Neutrophil (primary cell): ENCODE results near the gene CHIT1.

ENCODE experiments used
- H3K27ac ChIP-seq: fragments of 200-600 bp; sonication (generic); 2 replicates; pipeline ENCODE4 v1.5.1; 2016; ENCODE audit warnings: mild to moderate bottlenecking, moderate library complexity
- H3K27me3 ChIP-seq: fragments of 200-600 bp; sonication (generic); 2 replicates; pipeline ENCODE4 v1.6.0; 2016; ENCODE audit warnings: mild to moderate bottlenecking
- H3K36me3 ChIP-seq: fragments of 200-600 bp; sonication (generic); 2 replicates; pipeline ENCODE4 v1.5.1; 2017
- H3K4me1 ChIP-seq, 2 experiments: fragments of 200-600 bp in 1 of 2; sonication (generic) in 1 of 2; 1 replicate in 1 of 2; 2 replicates in 1 of 2; pipeline versions ENCODE4 v1.5.1 to v1.6.1; 2013 to 2016; ENCODE audit warnings: low read depth in 1 of 2, low read length in 1 of 2, mild to moderate bottlenecking in 1 of 2, moderate library complexity in 1 of 2; ENCODE audit not compliant: control insufficient read depth in 1 of 2, insufficient read depth in 1 of 2
- H3K4me3 ChIP-seq, 2 experiments: fragments of 200-600 bp in 1 of 2; sonication (generic) in 1 of 2; 1 replicate in 1 of 2; 2 replicates in 1 of 2; pipeline ENCODE4 v1.5.1; 2013 to 2016; ENCODE audit warnings: low read depth in 1 of 2, low read length in 1 of 2, mild to moderate bottlenecking in 1 of 2, moderate library complexity in 1 of 2
- H3K9me3 ChIP-seq: fragments of 200-600 bp; sonication (generic); 2 replicates; pipeline ENCODE4 v1.5.1; 2016
- TF ChIP-seq, protein P1 (sequence below): fragments of 200-600 bp; sonication (generic); IDR thresholded peaks from 2 replicates; pipeline ENCODE4 v1.5.1; 2016; ENCODE audit warnings: antibody characterized with exemption

CHIT1 gene

DNA sequence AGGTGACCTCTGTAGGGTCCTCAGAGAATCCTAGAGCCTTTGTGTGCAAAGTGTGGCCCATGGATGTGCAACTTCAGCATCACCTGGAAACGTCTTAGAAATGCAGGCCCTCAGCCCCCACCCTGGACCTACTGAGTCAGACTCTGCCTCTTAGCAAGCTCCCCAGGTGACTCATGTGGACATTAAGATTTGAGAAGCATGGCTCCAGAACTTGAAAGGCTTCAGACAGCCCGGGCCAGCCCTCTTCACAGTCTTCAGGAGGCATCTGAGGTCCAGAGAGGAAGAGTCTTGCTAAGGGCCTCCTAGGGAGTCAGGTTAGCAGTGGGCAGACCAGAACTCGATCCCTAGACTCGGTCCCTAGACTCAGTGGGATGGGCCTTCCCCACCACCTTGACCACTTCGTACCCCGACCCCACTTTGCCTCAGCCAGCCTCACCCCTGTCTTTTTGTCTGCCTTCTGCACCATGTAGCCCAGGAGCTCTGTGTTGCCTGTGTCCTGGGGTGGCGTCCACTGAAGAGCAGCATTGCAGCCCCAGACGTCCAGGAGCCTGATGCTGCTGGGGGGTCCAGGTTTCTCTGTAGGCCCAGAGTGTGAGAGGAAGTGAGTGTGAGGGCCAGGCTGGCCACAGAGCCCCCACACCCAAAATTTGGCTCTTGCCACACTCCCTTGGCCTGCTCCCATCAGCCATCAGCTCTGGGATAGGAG is 58.7 kb downstream of the CHIT1 start:
- Histone ChIP-seq H3K4me1 (peaks cover 13 to 19% of the 10 kb centered on the region in 2 experiments), H3K27ac (no peak overlapping the region), H3K9me3 (no peaks in the 10 kb centered on the region), H3K27me3 (no peaks in the 10 kb centered on the region), H3K36me3 (no peaks in the 10 kb centered on the region), H3K4me3 (no peak overlapping the region)
- TF ChIP-seq, protein P1, sequence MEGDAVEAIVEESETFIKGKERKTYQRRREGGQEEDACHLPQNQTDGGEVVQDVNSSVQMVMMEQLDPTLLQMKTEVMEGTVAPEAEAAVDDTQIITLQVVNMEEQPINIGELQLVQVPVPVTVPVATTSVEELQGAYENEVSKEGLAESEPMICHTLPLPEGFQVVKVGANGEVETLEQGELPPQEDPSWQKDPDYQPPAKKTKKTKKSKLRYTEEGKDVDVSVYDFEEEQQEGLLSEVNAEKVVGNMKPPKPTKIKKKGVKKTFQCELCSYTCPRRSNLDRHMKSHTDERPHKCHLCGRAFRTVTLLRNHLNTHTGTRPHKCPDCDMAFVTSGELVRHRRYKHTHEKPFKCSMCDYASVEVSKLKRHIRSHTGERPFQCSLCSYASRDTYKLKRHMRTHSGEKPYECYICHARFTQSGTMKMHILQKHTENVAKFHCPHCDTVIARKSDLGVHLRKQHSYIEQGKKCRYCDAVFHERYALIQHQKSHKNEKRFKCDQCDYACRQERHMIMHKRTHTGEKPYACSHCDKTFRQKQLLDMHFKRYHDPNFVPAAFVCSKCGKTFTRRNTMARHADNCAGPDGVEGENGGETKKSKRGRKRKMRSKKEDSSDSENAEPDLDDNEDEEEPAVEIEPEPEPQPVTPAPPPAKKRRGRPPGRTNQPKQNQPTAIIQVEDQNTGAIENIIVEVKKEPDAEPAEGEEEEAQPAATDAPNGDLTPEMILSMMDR, result no peak

DNA sequence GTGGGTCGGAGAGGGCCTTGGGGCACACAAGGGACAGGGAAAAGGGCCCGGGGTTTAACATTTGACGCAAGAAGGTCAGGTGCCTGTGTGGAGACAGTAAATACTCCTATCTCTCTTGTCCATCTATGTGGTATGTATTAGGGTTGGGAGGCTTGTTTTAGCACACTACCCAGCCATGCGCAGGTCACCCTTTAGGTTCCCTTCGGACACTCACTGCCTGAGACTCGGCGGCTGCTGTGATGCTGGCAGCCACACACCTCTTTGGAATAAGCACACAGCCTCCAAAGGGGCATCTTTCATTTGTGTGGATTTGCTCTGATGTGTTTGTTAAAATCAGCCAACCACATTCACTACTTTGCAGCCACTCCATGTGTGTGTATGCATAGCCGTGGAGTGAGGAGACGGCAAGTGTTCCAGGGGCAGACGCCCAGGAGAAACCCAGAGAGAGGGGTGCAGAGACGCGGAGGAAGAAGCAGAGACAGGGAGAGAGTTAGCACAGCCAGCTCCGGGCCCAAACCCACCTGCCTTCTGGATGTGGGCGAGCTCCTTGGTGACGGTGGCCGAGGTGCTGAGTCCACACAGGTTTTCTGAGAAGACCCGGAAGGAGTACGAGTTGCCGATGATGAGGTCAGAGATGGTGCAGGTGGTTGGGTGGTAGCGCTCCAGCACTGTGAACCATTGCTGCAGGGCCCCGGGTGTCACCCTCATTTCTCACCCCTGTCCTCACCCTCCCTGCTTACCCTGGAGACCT is 59.5 kb downstream of the CHIT1 start:
- Histone ChIP-seq H3K36me3 (no peaks in the 10 kb centered on the region), H3K4me1 (peaks cover 9 to 14% of the 10 kb centered on the region in 2 experiments), H3K9me3 (no peaks in the 10 kb centered on the region), H3K4me3 (no peak overlapping the region), H3K27ac (no peak overlapping the region), H3K27me3 (peaks cover 5% of the 10 kb centered on the region)
- TF ChIP-seq, protein P1, result no peak

DNA sequence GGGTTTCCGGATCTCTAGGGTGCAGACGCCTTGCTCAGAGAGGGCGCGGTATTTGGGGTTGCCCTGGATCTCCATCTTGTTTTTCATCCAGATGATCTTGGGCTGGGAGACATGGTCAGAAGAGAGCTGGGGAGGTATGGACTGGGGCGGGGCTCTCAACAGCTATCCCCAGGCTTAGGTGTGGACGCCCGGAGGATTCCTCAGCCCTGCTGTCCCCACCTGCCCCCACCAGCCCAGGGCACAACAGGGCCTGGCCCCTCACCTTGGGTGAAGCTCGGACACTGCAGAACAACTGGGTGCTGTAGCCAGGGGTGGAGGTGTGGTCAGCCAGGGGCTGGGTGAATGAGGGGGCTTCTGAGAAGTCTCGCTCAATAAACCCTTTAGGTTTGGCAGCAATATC is 60.5 kb downstream of the CHIT1 start:
- TF ChIP-seq, protein P1, result no peak
- no peaks in the 10 kb centered on the region for H3K9me3 ChIP-seq
- peaks cover 15% of the 10 kb centered on the region for H3K27me3 ChIP-seq
- no peak overlapping the region for H3K4me3 ChIP-seq
- H3K27ac ChIP-seq, result no peak overlapping the region
- H3K4me1 ChIP-seq, result peaks cover 9 to 14% of the 10 kb centered on the region in 2 experiments
- H3K36me3 ChIP-seq, result no peaks in the 10 kb centered on the region

DNA sequence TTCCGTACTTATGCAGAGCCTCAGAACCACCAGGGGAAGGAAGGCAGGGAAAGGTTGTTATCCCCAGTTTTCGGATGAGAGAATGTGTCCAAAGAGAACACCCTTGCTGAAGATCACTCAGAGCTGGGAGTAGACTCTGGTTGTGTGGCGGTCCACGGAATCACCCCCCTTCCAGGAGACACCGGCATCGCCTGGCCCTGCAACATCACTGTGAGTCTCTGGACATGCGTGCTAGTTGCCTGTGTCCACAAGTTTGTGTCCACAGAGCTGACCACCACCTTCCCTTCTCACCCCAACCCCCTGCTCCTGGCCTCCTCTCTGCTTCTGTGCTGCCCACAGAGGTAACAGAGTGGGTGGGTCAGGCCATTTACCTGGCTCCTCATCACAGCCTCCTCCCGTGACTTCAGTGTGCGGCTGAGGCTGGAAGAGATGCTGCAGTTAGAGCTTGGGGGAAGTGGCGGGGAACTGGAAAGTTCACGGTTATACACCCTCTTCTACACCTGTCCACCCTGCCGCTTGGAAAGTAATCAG is 61.2 kb downstream of the CHIT1 start:
- Histone ChIP-seq H3K36me3 (no peaks in the 10 kb centered on the region), H3K4me1 (peaks cover 9 to 14% of the 10 kb centered on the region in 2 experiments), H3K27ac (no peak overlapping the region), H3K4me3 (no peak overlapping the region), H3K9me3 (no peaks in the 10 kb centered on the region), H3K27me3 (peaks cover 17% of the 10 kb centered on the region)
- TF ChIP-seq, protein P1, result no peak

DNA sequence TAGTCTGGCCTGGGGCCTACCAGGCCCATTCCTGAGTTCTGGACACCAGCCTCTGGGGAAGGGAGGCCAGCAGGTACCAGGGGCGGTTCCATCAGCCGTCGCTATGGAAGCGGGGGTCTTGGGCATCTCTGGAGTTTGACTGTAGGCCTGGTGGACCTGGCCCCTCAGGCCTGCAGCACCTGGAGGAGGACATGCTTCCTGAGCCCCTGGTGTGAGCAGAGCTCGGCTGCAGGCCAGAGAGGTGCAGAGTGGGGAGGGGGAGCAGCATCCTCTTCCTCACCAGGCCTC is 61.6 kb downstream of the CHIT1 start:
- TF ChIP-seq, protein P1, result no peak
- Histone ChIP-seq H3K36me3 (no peaks in the 10 kb centered on the region), H3K27me3 (peaks cover 17% of the 10 kb centered on the region), H3K9me3 (no peaks in the 10 kb centered on the region), H3K4me1 (peaks cover 9 to 14% of the 10 kb centered on the region in 2 experiments), H3K4me3 (no peak overlapping the region), H3K27ac (no peak overlapping the region)
